Measurements from ENCODE around the gene FOXA3.

DNA sequence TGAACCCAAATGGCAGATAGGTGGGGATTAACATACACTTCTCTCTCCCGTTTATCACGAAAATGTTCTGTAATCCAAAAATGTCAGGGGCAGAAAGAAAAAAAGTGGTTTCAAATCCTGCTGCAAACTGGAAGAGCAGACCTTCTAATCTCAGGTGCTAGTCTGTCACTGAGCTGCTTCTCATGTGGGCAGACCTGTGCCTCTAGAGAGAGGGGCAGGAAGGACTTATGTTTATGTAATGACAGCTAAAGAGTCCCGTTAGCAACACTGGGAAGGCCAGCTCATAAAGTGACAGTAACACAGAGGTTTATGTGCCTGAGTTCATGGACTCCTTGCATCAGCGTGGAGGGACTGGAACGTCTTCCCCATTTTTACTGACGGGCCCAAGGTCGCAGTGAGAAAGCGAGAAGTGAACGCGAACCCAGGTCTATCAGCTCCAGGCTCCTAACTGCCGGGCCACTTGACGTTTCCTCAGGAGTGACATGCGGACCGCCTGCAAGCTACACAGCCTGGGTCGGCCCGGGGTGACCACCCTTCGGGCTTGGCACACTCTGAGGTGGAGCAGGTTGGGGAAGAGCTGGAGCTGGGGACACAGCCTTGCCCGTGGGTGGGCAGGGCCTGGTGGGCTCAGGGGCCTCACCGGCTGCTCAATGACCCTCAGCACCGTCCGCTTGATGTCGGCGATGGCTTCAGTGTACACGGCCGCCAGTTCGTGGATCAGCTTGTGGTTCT lies 39.4 kb upstream of the FOXA3 start:
- TF ChIP-seq, protein P1, sequence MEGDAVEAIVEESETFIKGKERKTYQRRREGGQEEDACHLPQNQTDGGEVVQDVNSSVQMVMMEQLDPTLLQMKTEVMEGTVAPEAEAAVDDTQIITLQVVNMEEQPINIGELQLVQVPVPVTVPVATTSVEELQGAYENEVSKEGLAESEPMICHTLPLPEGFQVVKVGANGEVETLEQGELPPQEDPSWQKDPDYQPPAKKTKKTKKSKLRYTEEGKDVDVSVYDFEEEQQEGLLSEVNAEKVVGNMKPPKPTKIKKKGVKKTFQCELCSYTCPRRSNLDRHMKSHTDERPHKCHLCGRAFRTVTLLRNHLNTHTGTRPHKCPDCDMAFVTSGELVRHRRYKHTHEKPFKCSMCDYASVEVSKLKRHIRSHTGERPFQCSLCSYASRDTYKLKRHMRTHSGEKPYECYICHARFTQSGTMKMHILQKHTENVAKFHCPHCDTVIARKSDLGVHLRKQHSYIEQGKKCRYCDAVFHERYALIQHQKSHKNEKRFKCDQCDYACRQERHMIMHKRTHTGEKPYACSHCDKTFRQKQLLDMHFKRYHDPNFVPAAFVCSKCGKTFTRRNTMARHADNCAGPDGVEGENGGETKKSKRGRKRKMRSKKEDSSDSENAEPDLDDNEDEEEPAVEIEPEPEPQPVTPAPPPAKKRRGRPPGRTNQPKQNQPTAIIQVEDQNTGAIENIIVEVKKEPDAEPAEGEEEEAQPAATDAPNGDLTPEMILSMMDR (IDR thresholded peaks at IDR 0.05; ENCODE audit: insufficient read depth, low read depth, low read length), result no peak
- TF ChIP-seq EZH2 (IDR thresholded peaks at IDR 0.05; ENCODE audit: insufficient read depth, low read length), result no peak
